Measurements from ENCODE around the gene NPAS3. TPM values are rescaled to one million over a fixed set of nuclear protein-coding genes. Genes with fewer than 3 reads are reported as not detected.

Gene NPAS3
- total RNA-seq, 1 donor = 0.36 TPM

- H3K4me3 ChIP-seq (ENCODE audit: low read depth, low read length) = no peak overlapping the region
- DNase-seq (ENCODE audit: low read depth) = no peak
- TF ChIP-seq CTCF (IDR thresholded peaks at IDR 0.05; ENCODE audit: insufficient read depth, low read length) = no peak
Measured at GRCh38 chr14:33471776-33472175, 533.1 kb downstream of the NPAS3 start.

- TF ChIP-seq CTCF (IDR thresholded peaks at IDR 0.05; ENCODE audit: insufficient read depth, low read length) = no peak
- H3K4me3 ChIP-seq (ENCODE audit: low read depth, low read length) = no peak overlapping the region
- peak; percentile 18 for DNase-seq (ENCODE audit: low read depth)
Measured at GRCh38 chr14:33475623-33476022, 536.9 kb downstream of the NPAS3 start.

- no peak overlapping the region for H3K4me3 ChIP-seq (ENCODE audit: low read depth, low read length)
- DNase-seq (ENCODE audit: low read depth) = no peak
- no peak for TF ChIP-seq CTCF (IDR thresholded peaks at IDR 0.05; ENCODE audit: insufficient read depth, low read length)
Measured at GRCh38 chr14:33477797-33478196, 539.1 kb downstream of the NPAS3 start.

- H3K4me3 ChIP-seq (ENCODE audit: low read depth, low read length) = no peak overlapping the region
- no peak for TF ChIP-seq CTCF (IDR thresholded peaks at IDR 0.05; ENCODE audit: insufficient read depth, low read length)
- no peak for DNase-seq (ENCODE audit: low read depth)
Measured at GRCh38 chr14:33480071-33480886, 541.6 kb downstream of the NPAS3 start.

GRCh38 chr14:33480887-33481184, 542.2 kb downstream of the NPAS3 start:
- no peak overlapping the region for H3K4me3 ChIP-seq (ENCODE audit: low read depth, low read length)
- no peak for TF ChIP-seq CTCF (IDR thresholded peaks at IDR 0.05; ENCODE audit: insufficient read depth, low read length)
- no peak for DNase-seq (ENCODE audit: low read depth)

- DNase-seq (ENCODE audit: low read depth) = no peak
- no peak overlapping the region for H3K4me3 ChIP-seq (ENCODE audit: low read depth, low read length)
- no peak for TF ChIP-seq CTCF (IDR thresholded peaks at IDR 0.05; ENCODE audit: insufficient read depth, low read length)
Measured at GRCh38 chr14:33483110-33483509, 544.4 kb downstream of the NPAS3 start.

GRCh38 chr14:33483541-33483940, 544.9 kb downstream of the NPAS3 start:
- TF ChIP-seq CTCF (IDR thresholded peaks at IDR 0.05; ENCODE audit: insufficient read depth, low read length) = no peak
- DNase-seq (ENCODE audit: low read depth) = no peak
- H3K4me3 ChIP-seq (ENCODE audit: low read depth, low read length) = no peak overlapping the region
